Fibroblast of skin of left biceps (primary cell): ENCODE results near the gene CLASP1.
"Not testable (repeated sequence)": the region's sequence is repeated elsewhere in the genome, so short reads cannot be mapped to it uniquely, and the experiment has no call there.

Experiments used
- DNase-seq, 2 experiments: peaks; one replicate each; pipeline ENCODE4 v3.0.0-alpha.2; 2013; ENCODE audit warnings: low read depth in 2 of 2

CLASP1 gene

GRCh38 chr2:121662656-121663055 lies 13.4 kb upstream of the CLASP1 start:
- DNase-seq, result no peak

- no peak for DNase-seq
These were observed 10.7 kb upstream of the CLASP1 start for GRCh38 chr2:121659933-121660332.

- DNase-seq, result not testable (repeated sequence)
These were observed 9.1 kb upstream of the CLASP1 start for GRCh38 chr2:121658393-121658792.

DNA sequence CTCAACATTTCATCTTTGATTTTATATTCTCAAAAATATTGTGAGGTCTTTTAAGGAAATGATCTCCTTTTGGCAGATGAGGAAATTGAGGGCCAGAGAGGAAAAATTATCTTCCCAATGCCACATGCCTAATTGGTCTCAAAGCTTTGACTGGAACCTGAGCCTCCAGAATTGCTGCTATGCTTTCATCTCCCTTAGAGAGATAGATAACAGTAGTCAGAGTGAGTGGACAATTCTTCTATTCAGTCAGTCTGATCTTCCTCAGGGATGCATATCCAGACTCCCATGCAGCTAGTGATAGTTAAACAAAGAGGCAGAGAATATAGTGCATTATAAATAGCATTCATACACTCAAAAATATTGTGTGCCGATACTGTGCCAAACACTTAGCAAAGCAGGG lies 3.8 kb upstream of the CLASP1 start:
- no peak for DNase-seq

- DNase-seq, result no peak
These were observed 1.2 kb upstream of the CLASP1 start for GRCh38 chr2:121650315-121650930.

- DNase-seq, result peak; percentile 96
These were observed 493 bp upstream of the CLASP1 start for GRCh38 chr2:121649596-121650314.

- peak in 1 of 2 experiments; percentile 6 for DNase-seq
These were observed 785 bp downstream of the CLASP1 start for GRCh38 chr2:121648206-121649148.

DNA sequence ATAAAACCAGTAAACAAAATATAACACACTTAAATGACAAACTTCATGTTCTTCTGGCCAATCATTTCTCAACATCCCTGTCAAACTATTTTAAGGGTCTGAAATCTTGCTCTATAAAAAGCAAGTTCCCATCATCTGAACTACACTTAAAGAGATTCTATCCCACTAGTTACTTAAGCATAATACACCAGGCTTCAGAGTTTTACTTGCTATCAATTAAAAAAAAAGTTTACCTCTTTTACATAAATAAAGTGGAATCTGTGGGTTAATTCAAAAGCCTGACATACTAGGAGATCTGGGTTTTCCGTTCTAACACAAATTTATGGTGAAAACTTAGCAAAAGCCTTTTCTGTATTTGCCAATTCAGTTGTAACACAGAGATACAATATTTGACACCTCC lies 1.9 kb downstream of the CLASP1 start:
- no peak for DNase-seq

GRCh38 chr2:121644715-121645114 lies 4.5 kb downstream of the CLASP1 start:
- DNase-seq, result no peak

- no peak for DNase-seq
These were observed 5.4 kb downstream of the CLASP1 start for GRCh38 chr2:121643877-121644276.

- DNase-seq, result no peak
These were observed 8.6 kb downstream of the CLASP1 start for GRCh38 chr2:121640380-121641316.

- not testable (repeated sequence) for DNase-seq
These were observed 9.4 kb downstream of the CLASP1 start for GRCh38 chr2:121639846-121640245.

DNA sequence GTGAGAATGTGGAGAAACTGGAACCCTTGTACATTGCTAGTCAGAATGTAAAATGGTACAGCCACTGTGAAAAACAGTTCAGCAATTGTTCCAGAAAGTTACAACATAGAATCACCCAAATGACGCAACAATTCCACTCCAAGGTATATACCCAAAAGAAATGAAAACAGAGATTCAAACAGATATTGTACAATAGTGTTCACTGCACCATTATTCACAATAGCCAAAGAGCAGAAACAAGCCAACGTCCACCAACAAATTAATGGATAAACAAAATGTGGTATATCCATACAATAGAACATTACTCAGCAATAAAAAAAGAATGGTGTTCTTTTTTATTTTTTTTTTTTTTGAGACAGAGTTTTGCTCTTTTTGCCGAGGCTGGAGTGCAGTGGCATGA lies 10.9 kb downstream of the CLASP1 start:
- no peak for DNase-seq

GRCh38 chr2:121635371-121635770 lies 13.9 kb downstream of the CLASP1 start:
- no peak for DNase-seq

DNA sequence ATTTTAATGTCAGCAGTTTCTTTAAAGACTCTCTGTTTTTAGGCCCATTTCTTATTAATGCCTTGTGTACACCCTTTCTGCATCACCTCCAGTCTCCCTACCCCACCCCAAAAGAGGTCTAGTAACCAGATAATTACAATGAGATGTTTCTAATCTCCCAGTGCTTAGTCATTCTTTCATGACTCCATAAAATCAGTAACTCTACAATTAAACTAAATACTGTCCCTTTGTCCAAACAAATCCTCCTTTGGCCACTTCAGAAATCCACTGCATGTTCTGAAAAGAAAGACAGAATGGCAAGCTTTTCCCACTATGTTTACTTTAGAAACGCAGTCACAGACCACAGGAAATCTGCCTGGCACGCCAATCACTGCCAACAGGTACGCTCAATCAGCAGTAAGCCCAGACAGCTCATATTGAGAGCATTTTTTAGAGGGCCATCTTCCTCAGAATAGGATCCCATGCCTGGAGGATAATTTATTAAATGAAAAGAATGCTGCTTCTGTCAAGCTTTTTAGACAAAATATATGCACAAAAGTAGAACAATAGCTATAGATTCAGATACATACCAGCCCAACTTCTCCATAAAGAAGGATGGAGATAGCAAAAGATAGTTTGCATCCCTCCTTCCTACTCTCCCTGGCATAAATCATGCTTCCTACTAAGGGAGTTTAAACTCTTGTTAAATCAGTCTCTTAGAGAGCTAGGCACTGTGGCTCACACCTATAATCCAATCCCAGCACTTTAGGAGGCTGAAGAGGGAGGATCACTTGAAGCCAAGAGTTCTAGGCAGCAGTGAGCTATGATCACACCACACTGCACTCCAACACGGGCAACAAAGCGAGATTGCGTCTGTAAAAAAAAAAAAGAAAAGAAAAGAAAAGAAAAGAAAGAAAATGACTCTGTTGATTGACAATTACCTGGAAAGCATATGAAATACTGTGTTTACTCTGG lies 14.6 kb downstream of the CLASP1 start:
- DNase-seq, result no peak

GRCh38 chr2:121633463-121633862 lies 15.8 kb downstream of the CLASP1 start:
- DNase-seq, result no peak

GRCh38 chr2:121627525-121628050 lies 21.7 kb downstream of the CLASP1 start:
- no peak for DNase-seq

DNA sequence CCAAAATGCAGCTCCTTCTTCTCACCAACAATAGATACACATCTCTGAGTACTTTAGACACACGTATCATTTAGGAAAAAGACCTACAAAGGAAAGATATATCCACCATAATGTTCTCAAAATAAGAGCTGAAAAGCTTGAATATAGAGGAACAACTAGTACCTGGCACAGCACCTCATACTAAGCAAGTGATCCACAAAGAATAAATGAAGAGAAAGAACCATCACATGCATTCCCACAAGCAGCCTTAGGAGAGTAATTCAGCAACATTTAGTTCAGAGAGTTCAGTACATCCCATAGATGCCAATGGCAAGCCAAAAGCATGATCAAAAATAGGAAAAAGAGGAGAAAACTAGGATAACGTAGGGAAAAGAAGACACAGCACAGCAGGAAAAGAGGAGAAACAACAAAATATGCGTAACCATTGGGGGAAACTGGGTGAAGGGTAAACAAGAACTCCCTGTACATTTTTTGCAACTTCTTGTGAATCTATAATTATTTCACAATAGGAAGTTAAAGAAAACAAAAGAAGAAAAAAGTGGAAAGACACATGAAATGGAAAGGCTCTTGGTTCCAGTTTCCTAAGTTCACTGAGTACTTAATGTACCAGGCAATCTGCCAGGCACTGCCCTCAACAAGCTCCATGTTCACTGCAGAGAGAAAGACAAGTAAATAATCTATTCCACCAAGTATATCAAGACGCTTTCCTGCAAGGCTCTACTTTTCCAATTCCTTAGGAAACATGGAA lies 22.3 kb downstream of the CLASP1 start:
- no peak for DNase-seq

DNA sequence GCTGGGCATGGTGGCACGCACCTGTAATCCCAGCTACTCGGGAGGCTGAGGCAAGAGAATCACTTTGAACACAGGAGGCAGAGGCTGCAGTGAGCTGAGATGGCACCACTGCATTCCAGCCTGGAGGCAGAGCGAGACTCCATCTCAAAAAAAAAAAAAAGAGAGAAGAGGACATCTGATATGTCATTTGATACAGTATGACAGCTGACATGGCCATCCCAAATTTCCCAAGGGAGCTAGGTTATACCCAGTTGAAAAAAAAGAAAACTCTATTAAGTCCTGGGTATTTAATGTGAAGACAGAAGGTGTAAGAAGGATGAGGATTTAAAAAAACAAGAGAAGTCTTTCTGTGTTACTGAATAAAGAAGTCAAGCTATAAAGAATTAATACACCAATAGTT lies 23.3 kb downstream of the CLASP1 start:
- no peak for DNase-seq
